Measurements from ENCODE around the gene TBC1D21.

DNA sequence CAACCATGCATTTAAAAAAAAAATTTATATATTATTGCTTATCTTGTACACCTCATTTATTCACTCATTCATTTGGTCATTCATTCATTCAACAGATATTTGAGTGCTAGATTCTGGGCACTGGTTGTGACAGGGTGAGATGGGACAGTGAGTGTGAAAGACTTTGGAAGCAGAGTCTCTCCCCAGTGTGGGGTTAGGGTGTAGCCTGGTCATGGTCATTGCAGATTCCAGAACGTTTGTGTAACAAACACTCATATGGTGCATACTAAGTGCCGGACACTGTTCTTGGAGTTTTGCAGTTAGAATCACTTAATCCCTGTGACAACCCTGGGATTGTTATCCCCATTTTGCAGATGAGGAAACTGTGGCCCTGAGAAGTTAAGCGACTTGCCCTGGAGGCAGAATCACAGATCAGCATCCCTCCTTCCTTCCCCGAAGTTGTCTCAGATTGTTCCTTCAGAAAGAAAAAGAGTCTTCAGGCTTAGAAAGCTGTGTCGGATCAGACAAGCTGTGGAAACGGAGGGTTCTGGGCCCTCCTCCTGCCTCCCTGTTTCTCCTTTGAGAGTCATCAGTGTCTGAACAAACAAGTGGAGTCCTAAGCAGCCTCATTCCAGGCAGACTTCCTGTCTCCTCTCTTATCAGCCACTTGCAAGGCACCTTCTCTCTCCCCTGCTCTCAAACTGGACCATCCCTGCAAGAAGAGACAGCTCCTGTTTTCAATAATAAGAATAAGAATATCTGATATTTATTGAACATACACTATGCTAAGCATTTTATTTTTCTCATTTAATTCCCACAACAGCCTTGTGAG is 59.2 kb downstream of the TBC1D21 start:
- TF ChIP-seq CTCF (IDR thresholded peaks at IDR 0.05 in 4 of 5, conservative IDR thresholded peaks at IDR 0.05 in 1 of 5) (no peak), POLR2A (IDR thresholded peaks at IDR 0.05) (no peak)

All from gastrocnemius medialis (tissue), 4 donors.